ENCODE results near the gene DHX58. TPM values are rescaled to one million over a fixed set of nuclear protein-coding genes. Genes with fewer than 3 reads are reported as not detected.

The DHX58 gene
- polyA plus RNA-seq, 1 of the 3 experiments (the other 2 are of a cell fraction), result 1.2 TPM

GRCh38 chr17:42062681-42063080 is 49.8 kb downstream of the DHX58 start:
- Histone ChIP-seq H3K27ac (ENCODE audit: low read depth in 2 of 2, low read length in 1 of 2) (no peak overlapping the region), H3K9me3 (no peaks in the 10 kb centered on the region), H3K4me1 (ENCODE audit: control insufficient read depth in 1 of 2, insufficient read depth in 2 of 2, low read depth in 1 of 2, low read length in 1 of 2) (peaks cover 0 to 4% of the 10 kb centered on the region in 2 experiments; a peak in 1 of 4 replicates), H2AFZ (ENCODE audit: low read depth) (no peak overlapping the region), H3K36me3 (replicated peaks in 1 of 2; ENCODE audit: control insufficient read depth in 1 of 2, insufficient read depth in 2 of 2, low read length in 1 of 2) (no peaks in the 10 kb centered on the region), H3K4me3 (ENCODE audit: low read depth in 2 of 2, low read length in 1 of 2) (no peak overlapping the region), H3K27me3 (ENCODE audit: insufficient read depth) (no peaks in the 10 kb centered on the region), H3K9me2 (no peaks in the 10 kb centered on the region), H3K4me2 (no peak overlapping the region), H3F3A (replicated peaks; ENCODE audit: insufficient read depth) (no peaks in the 10 kb centered on the region), H3K9ac (no peak overlapping the region), H3K79me2 (ENCODE audit: insufficient read depth) (no peaks in the 10 kb centered on the region), H4K20me1 (ENCODE audit: insufficient read depth) (no peaks in the 10 kb centered on the region)
- ChIA-PET CTCF (interaction anchor here (0.9 to 2.1 kb wide), 5 partner anchors 10 to 46 kb away, joined by 3 to 12 read pairs (median 4); no protein-coding TSS in a partner anchor), POLR2A (no interaction called here)
- 90% methylated on average over 7 of the region's 14 CpGs for WGBS (ENCODE audit: low lambda C conversion rate)
- no peak for TF ChIP-seq CTCF (IDR thresholded peaks at IDR 0.05)
- no peak for DNase-seq

DNA sequence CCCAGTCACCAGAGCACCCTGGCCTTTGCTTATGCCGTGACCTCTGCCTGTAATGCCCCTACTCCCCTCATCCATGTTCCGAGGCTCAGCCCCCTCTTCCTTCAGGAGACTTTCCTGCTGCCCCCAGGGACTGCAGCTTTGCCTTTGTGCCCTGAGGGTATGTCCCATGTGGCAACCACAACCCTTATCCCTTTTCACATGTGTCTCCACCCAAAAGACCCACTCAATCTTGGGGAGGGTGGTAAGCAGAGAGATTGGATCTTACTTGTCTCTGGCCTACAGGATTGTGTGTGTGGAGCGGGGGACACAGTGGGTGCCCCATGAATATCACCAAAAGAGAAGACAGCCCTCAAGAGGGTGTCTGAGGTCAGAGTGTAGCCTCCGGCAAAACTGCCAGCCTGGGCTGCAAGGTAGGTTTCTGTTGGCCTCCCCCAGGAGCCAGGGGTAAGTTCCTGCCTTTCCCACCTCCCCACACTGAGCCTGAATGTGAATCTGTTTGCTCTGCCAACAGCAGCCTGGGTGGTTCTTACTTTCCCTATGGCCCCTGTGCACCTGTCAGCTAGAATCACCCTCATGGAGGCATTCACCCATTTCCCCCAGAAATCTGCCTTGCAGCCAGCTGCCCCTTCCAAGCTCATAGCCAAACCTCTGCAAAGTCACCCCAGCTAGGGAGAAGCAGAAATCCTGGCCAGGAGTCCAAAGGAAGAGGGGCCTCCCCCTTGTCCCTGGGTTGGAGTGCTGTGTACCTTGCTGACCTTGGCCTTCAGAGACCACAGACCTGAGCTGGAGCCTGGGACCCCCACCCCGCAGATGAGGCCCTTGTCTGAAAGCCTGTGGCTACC is 50.6 kb downstream of the DHX58 start:
- no peaks in the 10 kb centered on the region for H3K27me3 ChIP-seq (ENCODE audit: insufficient read depth)
- no peak overlapping the region for H3K4me3 ChIP-seq (ENCODE audit: low read depth in 2 of 2, low read length in 1 of 2)
- no peaks in the 10 kb centered on the region; a peak in 1 of 4 replicates for H3K4me1 ChIP-seq (ENCODE audit: control insufficient read depth in 1 of 2, insufficient read depth in 2 of 2, low read depth in 1 of 2, low read length in 1 of 2)
- TF ChIP-seq EP300 (IDR thresholded peaks at IDR 0.05; ENCODE audit: borderline replicate concordance in 1 of 2, low read depth in 1 of 2, low read length in 1 of 2) (no peak), POLR2AphosphoS5 (IDR thresholded peaks at IDR 0.05; ENCODE audit: low read depth, low read length) (no peak), FOSL2 (IDR thresholded peaks at IDR 0.05; ENCODE audit: borderline replicate concordance, low read depth) (no peak), TCF12 (IDR thresholded peaks at IDR 0.05) (no peak), RFX5 (IDR thresholded peaks at IDR 0.05; ENCODE audit: low read length) (no peak), MEF2A (IDR thresholded peaks at IDR 0.05; ENCODE audit: borderline replicate concordance, low read depth) (no peak), YY1 (IDR thresholded peaks at IDR 0.05; ENCODE audit: low read depth) (no peak), CHD2 (IDR thresholded peaks at IDR 0.05; ENCODE audit: low read length, partially characterized antibody) (no peak), USF2 (IDR thresholded peaks at IDR 0.05; ENCODE audit: borderline replicate concordance, low read depth, low read length) (no peak), TAF1 (IDR thresholded peaks at IDR 0.05; ENCODE audit: borderline replicate concordance, low read depth, low read length) (no peak), NRF1 (IDR thresholded peaks at IDR 0.05; ENCODE audit: low read depth, low read length) (no peak), TEAD4 (IDR thresholded peaks at IDR 0.05; ENCODE audit: borderline replicate concordance, insufficient read depth) (no peak)
- TF ChIP-seq, protein P1, sequence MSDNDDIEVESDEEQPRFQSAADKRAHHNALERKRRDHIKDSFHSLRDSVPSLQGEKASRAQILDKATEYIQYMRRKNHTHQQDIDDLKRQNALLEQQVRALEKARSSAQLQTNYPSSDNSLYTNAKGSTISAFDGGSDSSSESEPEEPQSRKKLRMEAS (IDR thresholded peaks at IDR 0.05; ENCODE audit: low read depth), result no peak
- 51% methylated on average over 5 of the region's 5 CpGs for WGBS (ENCODE audit: low lambda C conversion rate)
- H4K20me1 ChIP-seq (ENCODE audit: insufficient read depth), result no peaks in the 10 kb centered on the region
- H3K4me2 ChIP-seq, result no peak overlapping the region
- no peak overlapping the region for H3K27ac ChIP-seq (ENCODE audit: low read depth in 2 of 2, low read length in 1 of 2)
- no peaks in the 10 kb centered on the region for H3K36me3 ChIP-seq (replicated peaks in 1 of 2; ENCODE audit: control insufficient read depth in 1 of 2, insufficient read depth in 2 of 2, low read length in 1 of 2)
- ChIA-PET POLR2A (no interaction called here), CTCF (interaction anchor here (0.6 to 2.1 kb wide), 7 partner anchors 10 to 226 kb away, joined by 3 to 12 read pairs (median 3); partner anchors contain the start of gene STAT5A)
- no peak overlapping the region for H2AFZ ChIP-seq (ENCODE audit: low read depth)
- H3K79me2 ChIP-seq (ENCODE audit: insufficient read depth), result no peaks in the 10 kb centered on the region
- no peak for DNase-seq
- no peaks in the 10 kb centered on the region for H3K9me2 ChIP-seq
- H3F3A ChIP-seq (replicated peaks; ENCODE audit: insufficient read depth), result no peaks in the 10 kb centered on the region
- H3K9ac ChIP-seq, result no peak overlapping the region
- no peaks in the 10 kb centered on the region for H3K9me3 ChIP-seq

Data from SK-N-SH (cell line).